SK-N-SH (cell line): ENCODE results near the gene PTDSS2. TPM values are rescaled to one million over a fixed set of nuclear protein-coding genes. Genes with fewer than 3 reads are reported as not detected.

Experiments
- CTCF ChIA-PET: fragments of 300-600, 350-600 bp; formaldehyde crosslinking; extraction: SDS; loops from one replicate; lab custom pipeline; 2021; lab: Yijun Ruan, JAX
- POLR2A ChIA-PET: fragments of 350-600 bp; sonication (Branson Sonifier 250); formaldehyde crosslinking; extraction: SDS; loops from one replicate; lab custom pipeline; 2020; ENCODE audit warnings: antibody characterized with exemption, inconsistent platforms; lab: Yijun Ruan, JAX
- DNase-seq: peaks from one replicate; pipeline ENCODE4 v3.0.0; 2012
- H2AFZ ChIP-seq: fragments of 200-600 bp; sonication (generic); 2 replicates; pipeline ENCODE4 v1.8.1; 2016; ENCODE audit warnings: antibody characterized with exemption, mild to moderate bottlenecking, low read depth
- H3F3A ChIP-seq: fragments of 200-600 bp; sonication (generic); replicated peaks from 2 replicates; pipeline ENCODE3; 2016; ENCODE audit warnings: antibody characterized with exemption, mild to moderate bottlenecking; ENCODE audit not compliant: insufficient read depth
- H3K27ac ChIP-seq, 2 experiments: fragments of 200-500 bp in 1 of 2; fragments of 200-600 bp in 1 of 2; sonication (Bioruptor generic) in 1 of 2; sonication (generic), shearing (Covaris generic) in 1 of 2; 2 replicates each; pipeline versions ENCODE4 v1.5.1 to v1.6.1; 2014 to 2016; ENCODE audit warnings: low read depth in 2 of 2, inconsistent platforms in 1 of 2, low read length in 1 of 2, mild to moderate bottlenecking in 1 of 2, mixed read lengths in 1 of 2
- H3K27me3 ChIP-seq: fragments of 200-600 bp; sonication (generic), shearing (Covaris generic); 2 replicates; pipeline ENCODE4 v1.6.1; 2016; ENCODE audit warnings: mixed run types; ENCODE audit not compliant: insufficient read depth
- H3K36me3 ChIP-seq, 2 experiments: fragments of 200-500 bp in 1 of 2; fragments of 200-600 bp in 1 of 2; sonication (Bioruptor generic) in 1 of 2; sonication (generic) in 1 of 2; replicated peaks in 1 of 2; 2 replicates each; pipeline versions ENCODE3 to v1.5.1; 2014 to 2016; ENCODE audit warnings: low read length in 1 of 2, mild to moderate bottlenecking in 1 of 2; ENCODE audit not compliant: insufficient read depth in 2 of 2, control insufficient read depth in 1 of 2
- H3K4me1 ChIP-seq, 2 experiments: fragments of 200-500 bp in 1 of 2; fragments of 200-600 bp in 1 of 2; sonication (Bioruptor generic) in 1 of 2; sonication (generic), shearing (Covaris generic) in 1 of 2; 2 replicates each; pipeline versions ENCODE4 v1.5.1 to v1.6.1; 2014 to 2016; ENCODE audit warnings: low read depth in 1 of 2, low read length in 1 of 2, mixed run types in 1 of 2; ENCODE audit not compliant: insufficient read depth in 2 of 2, control insufficient read depth in 1 of 2
- H3K4me2 ChIP-seq: fragments of 200-600 bp; sonication (generic), shearing (Covaris generic); 2 replicates; pipeline ENCODE4 v1.6.1; 2017; ENCODE audit warnings: mixed run types
- H3K4me3 ChIP-seq, 2 experiments: fragments of 200-500 bp in 1 of 2; fragments of 200-600 bp in 1 of 2; sonication (Bioruptor generic) in 1 of 2; sonication (generic), shearing (Covaris generic) in 1 of 2; 2 replicates each; pipeline versions ENCODE4 v1.5.1 to v1.8.1; 2014 to 2016; ENCODE audit warnings: low read depth in 2 of 2, inconsistent platforms in 1 of 2, low read length in 1 of 2, mild to moderate bottlenecking in 1 of 2, mixed read lengths in 1 of 2, moderate library complexity in 1 of 2
- H3K79me2 ChIP-seq: fragments of 200-600 bp; sonication (generic); 2 replicates; pipeline ENCODE4 v1.8.1; 2017; ENCODE audit warnings: mild to moderate bottlenecking; ENCODE audit not compliant: insufficient read depth
- H3K9ac ChIP-seq: fragments of 200-600 bp; sonication (generic); 2 replicates; pipeline ENCODE4 v1.6.1; 2017; ENCODE audit warnings: mixed run types
- H3K9me2 ChIP-seq: fragments of 200-600 bp; sonication (generic); 2 replicates; pipeline ENCODE4 v1.6.1; 2017; ENCODE audit warnings: mixed run types
- H3K9me3 ChIP-seq: fragments of 200-600 bp; sonication (generic); 2 replicates; pipeline ENCODE4 v1.6.1; 2017; ENCODE audit warnings: mixed run types, mild to moderate bottlenecking, moderate library complexity
- H4K20me1 ChIP-seq: fragments of 200-600 bp; sonication (generic); 2 replicates; pipeline ENCODE4 v1.6.1; 2017; ENCODE audit warnings: mild to moderate bottlenecking, mixed run types; ENCODE audit not compliant: insufficient read depth
- FOXM1 ChIP-seq: IDR thresholded peaks from 2 replicates; pipeline ENCODE4 v1.4.0; 2012; ENCODE audit warnings: low read depth, mild to moderate bottlenecking
- IRF3 ChIP-seq: fragments of 150-350 bp; IDR thresholded peaks from 2 replicates; pipeline ENCODE4 v1.6.1; 2016; ENCODE audit warnings: mild to moderate bottlenecking, low read depth, low read length
- MAX ChIP-seq: IDR thresholded peaks from 2 replicates; pipeline ENCODE4 v1.4.0; 2012; ENCODE audit warnings: low read depth
- MXI1 ChIP-seq: IDR thresholded peaks from 2 replicates; pipeline ENCODE4 v1.6.1; 2012; ENCODE audit warnings: mild to moderate bottlenecking, low read depth, low read length, improper control_type of control experiment
- RAD21 ChIP-seq: IDR thresholded peaks from 2 replicates; pipeline ENCODE4 v1.6.1; 2012; ENCODE audit warnings: mild to moderate bottlenecking, low read length
- REST ChIP-seq: IDR thresholded peaks from 2 replicates; pipeline ENCODE4 v1.6.1; 2012; ENCODE audit warnings: mild to moderate bottlenecking, low read depth, low read length, moderate library complexity
- RXRA ChIP-seq: IDR thresholded peaks from 2 replicates; pipeline ENCODE4 v1.4.0; 2012; ENCODE audit warnings: low read depth, mild to moderate bottlenecking, borderline replicate concordance
- SMC3 ChIP-seq: IDR thresholded peaks from 2 replicates; pipeline ENCODE4 v1.6.1; 2012; ENCODE audit warnings: low read depth, low read length, improper control_type of control experiment
- TAF1 ChIP-seq: IDR thresholded peaks from 2 replicates; pipeline ENCODE4 v1.6.1; 2012; ENCODE audit warnings: low read depth, mild to moderate bottlenecking, low read length, moderate library complexity, borderline replicate concordance
- WGBS: methylation state at CpG from one replicate; pipeline ENCODE4 v1.1.6; 2017; ENCODE audit warnings: low lambda C conversion rate; 5-methylcytosine and 5-hydroxymethylcytosine counted together
- polyA plus RNA-seq, 3 experiments: library from polyadenylated mRNA; depleted of rRNA; stranded (reverse); fragments of >200 nt; gene quantifications; 2 replicates each; pipeline ENCODE4 v1.2.3, GENCODE V29; 2012

Gene PTDSS2
- polyA plus RNA-seq, 1 of the 3 experiments (the other 2 are of a cell fraction): 28.6 TPM

- TF ChIP-seq MAX: no peak
- TF ChIP-seq IRF3: no peak
- TF ChIP-seq TAF1: no peak
- TF ChIP-seq FOXM1: no peak
- TF ChIP-seq, all 33 proteins: peak for 0
Measured at GRCh38 chr11:455566-456147, 5.6 kb downstream of the PTDSS2 start (continued).

- Histone ChIP-seq H3K9ac (no peak overlapping the region), H3K4me1 (peaks cover 2 to 5% of the 10 kb centered on the region in 2 experiments; a peak in 1 of 4 replicates), H3K9me2 (no peaks in the 10 kb centered on the region), H3K4me3 (no peak overlapping the region), H3F3A (no peaks in the 10 kb centered on the region), H3K27ac (no peak overlapping the region), H3K4me2 (no peak overlapping the region), H3K36me3 (peaks cover 6 to 21% of the 10 kb centered on the region in 2 experiments), H3K79me2 (peaks cover 47% of the 10 kb centered on the region), H3K9me3 (no peaks in the 10 kb centered on the region), H2AFZ (no peak overlapping the region), H3K27me3 (no peaks in the 10 kb centered on the region), H4K20me1 (peaks cover 10% of the 10 kb centered on the region)
- WGBS: 90% methylated on average over 7 of the region's 7 CpGs
- TF ChIP-seq SMC3 (no peak), RXRA (no peak), REST (no peak), IRF3 (no peak), RAD21 (no peak), MAX (no peak), MXI1 (no peak)
- ChIA-PET CTCF (interaction anchor here (0.8 kb wide), 1 partner anchor 60 kb away, joined by 3 read pairs; no protein-coding TSS in a partner anchor), POLR2A (no interaction called here)
- no peak for DNase-seq
Measured at GRCh38 chr11:456533-456932, 6.5 kb downstream of the PTDSS2 start.
